Subcutaneous adipose tissue (tissue), 4 donors: ENCODE data around the gene CD28. TPM values are rescaled to one million over a fixed set of nuclear protein-coding genes. Genes with fewer than 3 reads are reported as not detected.

Experiments used
- total RNA-seq, 4 donors: library from RNA; depleted of rRNA; stranded (reverse); fragments of >200 nt; gene quantifications; one replicate each; pipeline ENCODE4 v1.1.0, GENCODE V29; 2016
- TF ChIP-seq, protein P1 (sequence below): fragments of 450-650 bp; IDR thresholded peaks from one replicate; pipeline ENCODE4 v1.5.1; 2016; ENCODE audit warnings: low read depth, mild to moderate bottlenecking, control low read depth, antibody characterized with exemption, moderate library complexity

CD28 gene
- total RNA-seq, 4 donors from 2014 or later = 3.6 to 30.4 (median 6.1) TPM

DNA sequence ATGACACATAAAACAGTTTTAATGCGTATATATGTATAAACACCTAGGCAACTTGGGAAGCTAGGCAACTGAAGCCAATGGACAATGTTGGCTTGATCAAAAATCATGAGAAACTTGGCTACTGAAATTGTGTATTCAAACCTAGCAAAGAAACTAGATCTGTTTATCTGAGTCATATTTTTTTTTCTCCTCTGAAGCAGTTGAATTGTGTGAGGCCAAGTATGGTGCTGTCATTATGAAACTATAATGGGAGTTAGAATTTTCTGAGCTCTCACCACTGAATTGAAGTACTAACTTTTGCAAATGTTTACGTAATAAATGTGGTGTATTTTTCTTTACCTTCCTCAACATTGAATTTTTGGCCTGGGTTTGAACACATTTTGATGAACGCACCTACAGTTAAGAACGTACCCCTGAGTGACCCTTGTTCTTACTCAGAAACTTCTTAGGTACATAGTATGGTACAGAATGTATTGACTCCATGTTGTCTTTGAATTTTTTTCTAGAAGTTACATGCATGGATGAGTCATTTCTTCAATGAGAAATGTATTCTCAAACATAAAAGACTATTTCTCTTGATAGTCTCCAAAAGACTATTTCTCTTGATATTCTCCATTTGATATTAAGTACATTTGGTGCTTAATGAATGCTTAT, 23.8 kb downstream of the CD28 start:
- TF ChIP-seq, protein P1, sequence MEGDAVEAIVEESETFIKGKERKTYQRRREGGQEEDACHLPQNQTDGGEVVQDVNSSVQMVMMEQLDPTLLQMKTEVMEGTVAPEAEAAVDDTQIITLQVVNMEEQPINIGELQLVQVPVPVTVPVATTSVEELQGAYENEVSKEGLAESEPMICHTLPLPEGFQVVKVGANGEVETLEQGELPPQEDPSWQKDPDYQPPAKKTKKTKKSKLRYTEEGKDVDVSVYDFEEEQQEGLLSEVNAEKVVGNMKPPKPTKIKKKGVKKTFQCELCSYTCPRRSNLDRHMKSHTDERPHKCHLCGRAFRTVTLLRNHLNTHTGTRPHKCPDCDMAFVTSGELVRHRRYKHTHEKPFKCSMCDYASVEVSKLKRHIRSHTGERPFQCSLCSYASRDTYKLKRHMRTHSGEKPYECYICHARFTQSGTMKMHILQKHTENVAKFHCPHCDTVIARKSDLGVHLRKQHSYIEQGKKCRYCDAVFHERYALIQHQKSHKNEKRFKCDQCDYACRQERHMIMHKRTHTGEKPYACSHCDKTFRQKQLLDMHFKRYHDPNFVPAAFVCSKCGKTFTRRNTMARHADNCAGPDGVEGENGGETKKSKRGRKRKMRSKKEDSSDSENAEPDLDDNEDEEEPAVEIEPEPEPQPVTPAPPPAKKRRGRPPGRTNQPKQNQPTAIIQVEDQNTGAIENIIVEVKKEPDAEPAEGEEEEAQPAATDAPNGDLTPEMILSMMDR = no peak

DNA sequence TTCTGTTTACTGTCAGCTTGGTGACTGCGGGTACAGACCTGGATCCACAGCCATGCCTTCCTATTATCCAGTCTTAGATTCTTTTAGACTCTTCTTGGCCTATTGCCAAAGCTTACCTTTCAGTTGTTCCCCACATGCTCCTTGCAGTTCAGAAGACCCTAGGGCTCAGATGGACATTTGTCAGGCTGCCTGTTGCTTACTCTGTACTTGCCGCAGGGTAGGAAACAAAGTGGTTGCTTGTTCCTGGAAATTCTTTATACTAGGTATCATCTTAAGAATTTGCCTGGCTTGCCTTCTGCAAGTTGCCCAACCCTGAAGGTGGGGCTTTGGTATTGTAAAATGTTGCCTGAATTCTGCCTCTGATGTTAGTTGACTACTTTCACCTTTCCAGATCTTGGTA, 24.4 kb downstream of the CD28 start:
- TF ChIP-seq, protein P1 = no peak

DNA sequence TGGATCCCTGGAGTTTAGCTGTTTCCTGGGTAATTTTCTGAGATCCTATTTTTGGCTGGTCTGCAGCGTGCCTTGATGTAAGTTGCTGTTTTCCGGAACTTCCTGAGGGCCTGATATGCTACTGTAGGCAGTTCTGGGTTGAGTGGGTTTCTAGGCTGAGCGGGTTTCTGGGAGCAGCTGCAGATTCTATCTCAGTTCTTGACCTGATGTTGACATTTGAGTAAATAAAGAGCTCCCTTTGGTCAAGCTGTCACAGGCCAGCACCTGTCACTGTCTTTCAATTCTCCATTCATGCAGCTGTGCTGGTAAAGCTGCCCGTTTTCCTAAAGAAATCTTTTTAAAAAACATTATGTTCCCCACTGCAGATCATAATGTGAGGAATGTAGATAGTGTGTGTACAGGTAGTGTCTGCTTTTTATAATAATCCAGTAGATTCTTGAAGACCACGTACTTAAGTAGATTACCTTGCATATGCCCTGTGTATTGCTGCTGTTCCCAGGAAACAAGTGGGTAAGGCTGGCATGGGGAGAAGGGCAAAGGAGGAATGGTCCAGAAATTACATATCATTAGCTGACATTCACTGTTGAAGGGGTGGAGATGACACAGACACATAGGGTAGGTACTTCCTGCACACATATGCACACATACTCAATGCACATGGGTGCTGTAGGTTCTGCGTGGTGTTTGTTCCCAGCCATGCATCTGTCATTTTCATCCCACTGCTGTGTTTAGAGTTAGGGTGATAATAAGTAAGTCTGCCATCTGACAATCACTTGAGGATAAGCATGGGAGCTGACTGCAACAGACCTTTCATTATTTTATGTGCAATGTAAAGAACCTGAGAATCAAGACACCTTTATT, 25.9 kb downstream of the CD28 start:
- TF ChIP-seq, protein P1 = no peak

DNA sequence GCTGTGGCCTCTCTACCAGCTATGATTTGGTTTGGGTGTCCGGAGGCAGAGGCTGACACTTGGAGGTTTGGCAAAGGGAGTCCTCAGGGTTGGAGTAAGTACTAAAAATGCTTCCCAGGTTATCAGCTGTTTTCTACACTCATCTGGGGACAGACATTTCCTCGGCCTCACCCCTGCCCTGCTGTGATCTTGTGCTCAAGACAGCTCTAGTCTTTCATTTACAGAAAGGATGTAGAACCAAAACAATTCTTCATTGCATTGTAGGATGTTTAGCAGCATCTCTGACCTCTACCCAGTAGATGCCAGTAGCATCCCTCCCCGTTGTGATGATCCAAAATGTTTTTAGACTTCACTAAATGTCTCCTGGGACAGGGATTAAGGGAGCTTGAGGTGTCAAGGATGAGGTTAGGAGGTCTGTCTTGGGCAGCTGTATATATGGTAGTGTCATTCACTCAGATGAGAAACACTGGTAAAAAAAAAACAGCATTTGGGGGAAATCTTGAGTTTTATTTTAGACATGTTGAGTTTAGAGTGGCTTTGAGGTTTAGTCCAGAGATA, 26.6 kb downstream of the CD28 start:
- TF ChIP-seq, protein P1 = no peak

DNA sequence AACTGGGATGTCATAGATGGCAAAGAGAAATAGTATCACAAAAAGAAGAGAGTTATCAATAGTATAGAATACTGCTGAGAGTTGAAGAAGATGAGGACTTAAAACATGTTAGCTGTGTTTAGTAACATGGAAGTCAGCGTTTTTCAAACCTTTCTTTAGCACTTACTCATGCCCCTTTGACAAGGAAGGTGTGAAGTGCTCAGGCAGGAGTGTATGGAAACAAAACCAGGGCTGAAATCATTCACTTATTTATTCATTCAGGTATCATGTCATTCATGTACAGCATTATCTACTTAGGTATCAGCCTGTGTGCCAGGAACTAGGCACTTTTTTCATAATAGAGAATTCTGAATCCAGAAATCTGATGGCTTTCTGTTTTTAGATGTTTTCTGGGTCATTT, 27.2 kb downstream of the CD28 start:
- TF ChIP-seq, protein P1 = no peak

DNA sequence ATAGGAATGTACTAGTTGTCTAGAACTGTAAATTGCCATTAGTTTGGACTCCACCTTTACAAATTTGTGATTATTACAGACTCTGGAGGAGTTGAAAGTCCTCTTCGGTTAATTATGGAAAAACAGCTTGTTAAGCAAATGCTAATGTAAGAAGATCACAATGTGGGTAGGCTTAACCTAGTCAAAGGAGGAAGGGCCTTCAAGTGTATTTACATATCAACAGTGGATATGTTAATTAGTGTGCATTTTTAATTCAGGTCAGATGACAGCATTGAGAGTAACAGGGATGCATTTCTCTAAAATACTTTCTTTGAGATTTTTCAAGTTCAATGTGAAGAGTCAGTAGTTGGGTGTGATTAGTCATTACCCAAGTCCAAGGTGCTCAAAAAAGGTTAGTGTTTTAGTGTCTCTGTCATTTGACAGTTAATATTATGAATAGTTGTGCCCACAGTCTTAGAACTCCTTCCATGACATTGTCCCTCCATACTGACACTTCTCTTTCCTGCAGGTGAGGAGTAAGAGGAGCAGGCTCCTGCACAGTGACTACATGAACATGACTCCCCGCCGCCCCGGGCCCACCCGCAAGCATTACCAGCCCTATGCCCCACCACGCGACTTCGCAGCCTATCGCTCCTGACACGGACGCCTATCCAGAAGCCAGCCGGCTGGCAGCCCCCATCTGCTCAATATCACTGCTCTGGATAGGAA, 28.0 kb downstream of the CD28 start:
- TF ChIP-seq, protein P1 = no peak
